ENCODE measurements around the gene LMAN1. TPM values are rescaled to one million over a fixed set of nuclear protein-coding genes. Genes with fewer than 3 reads are reported as not detected.

LMAN1 gene
- total RNA-seq, 2 donors from 2014 or later = 57.4 to 72.5 TPM

DNA sequence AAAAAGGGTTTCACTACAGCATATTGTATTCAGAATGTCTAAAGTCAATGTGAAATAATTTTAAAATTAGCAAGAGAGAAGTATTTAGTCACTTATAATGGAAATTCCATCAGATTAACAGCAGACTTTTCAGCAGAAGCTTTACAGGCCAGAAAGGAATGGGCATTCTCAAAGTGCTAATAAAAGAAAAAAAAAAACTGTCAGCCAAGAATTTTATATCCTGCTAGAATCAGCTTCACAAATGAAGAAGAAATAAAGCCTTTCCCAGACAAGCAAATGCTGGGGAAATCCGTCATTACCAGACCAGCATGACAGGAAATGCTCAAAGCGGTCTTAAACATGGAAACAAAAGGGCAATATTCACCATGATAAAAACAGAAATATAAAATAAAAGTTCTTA, 18.8 kb downstream of the LMAN1 start:
- TF ChIP-seq, protein P1, sequence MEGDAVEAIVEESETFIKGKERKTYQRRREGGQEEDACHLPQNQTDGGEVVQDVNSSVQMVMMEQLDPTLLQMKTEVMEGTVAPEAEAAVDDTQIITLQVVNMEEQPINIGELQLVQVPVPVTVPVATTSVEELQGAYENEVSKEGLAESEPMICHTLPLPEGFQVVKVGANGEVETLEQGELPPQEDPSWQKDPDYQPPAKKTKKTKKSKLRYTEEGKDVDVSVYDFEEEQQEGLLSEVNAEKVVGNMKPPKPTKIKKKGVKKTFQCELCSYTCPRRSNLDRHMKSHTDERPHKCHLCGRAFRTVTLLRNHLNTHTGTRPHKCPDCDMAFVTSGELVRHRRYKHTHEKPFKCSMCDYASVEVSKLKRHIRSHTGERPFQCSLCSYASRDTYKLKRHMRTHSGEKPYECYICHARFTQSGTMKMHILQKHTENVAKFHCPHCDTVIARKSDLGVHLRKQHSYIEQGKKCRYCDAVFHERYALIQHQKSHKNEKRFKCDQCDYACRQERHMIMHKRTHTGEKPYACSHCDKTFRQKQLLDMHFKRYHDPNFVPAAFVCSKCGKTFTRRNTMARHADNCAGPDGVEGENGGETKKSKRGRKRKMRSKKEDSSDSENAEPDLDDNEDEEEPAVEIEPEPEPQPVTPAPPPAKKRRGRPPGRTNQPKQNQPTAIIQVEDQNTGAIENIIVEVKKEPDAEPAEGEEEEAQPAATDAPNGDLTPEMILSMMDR (IDR thresholded peaks at IDR 0.05) = no peak
- H3K27ac ChIP-seq = no peak overlapping the region
- DNase-seq (ENCODE audit: low spot score) (no peak), ATAC-seq (ENCODE audit: insufficient number of reproducible peaks, low FRiP score, low read depth) (no peak)
- H3K4me1 ChIP-seq (ENCODE audit: control insufficient read depth in 1 of 2, low read depth in 2 of 2) = no peaks in the 10 kb centered on the region
- H3K9me3 ChIP-seq = peaks cover 5% of the 10 kb centered on the region
- no peak overlapping the region for H3K4me3 ChIP-seq
- H3K36me3 ChIP-seq = peaks cover 32% of the 10 kb centered on the region
- no peaks in the 10 kb centered on the region for H3K27me3 ChIP-seq (replicated peaks; ENCODE audit: insufficient read depth)

DNA sequence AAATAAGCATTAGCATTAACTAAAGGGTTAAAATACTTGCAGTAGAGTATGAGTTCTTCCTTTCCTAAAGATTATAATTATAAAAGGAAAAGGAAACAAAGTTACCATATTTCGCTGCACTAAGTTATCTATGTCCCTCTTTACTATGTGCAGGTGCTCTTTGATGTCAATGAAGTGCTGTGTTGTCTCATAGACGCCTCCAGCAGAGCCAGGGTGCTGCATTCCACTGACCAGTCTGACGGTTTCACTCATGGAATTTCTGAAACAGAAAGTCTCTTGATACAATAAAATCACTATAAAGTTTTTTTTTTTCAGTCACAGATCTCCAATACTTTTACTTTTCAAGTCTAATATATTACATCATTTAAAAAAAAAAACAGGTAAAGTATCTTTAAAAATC, 26.1 kb downstream of the LMAN1 start:
- H3K36me3 ChIP-seq = peaks cover 39% of the 10 kb centered on the region
- no peak overlapping the region for H3K27ac ChIP-seq

DNA sequence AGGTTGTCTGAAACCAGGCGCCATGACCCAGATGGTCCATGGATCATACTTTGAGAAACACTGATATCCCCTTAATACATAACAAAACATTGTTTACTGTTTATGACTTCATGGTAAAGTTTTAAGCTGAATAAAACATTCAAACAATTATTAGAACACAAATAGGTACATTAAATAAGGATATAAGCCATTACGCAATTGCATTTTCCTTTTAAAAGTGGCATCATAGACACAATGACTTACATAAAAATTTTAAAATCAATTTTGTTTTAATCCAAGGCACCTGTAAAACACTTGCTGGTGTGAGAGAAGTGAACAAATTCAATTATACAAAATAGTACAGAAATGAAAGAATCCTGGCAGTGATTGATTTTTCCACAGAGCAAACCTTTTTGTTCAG, 30.4 kb downstream of the LMAN1 start:
- no peak overlapping the region for H3K4me3 ChIP-seq
- H3K36me3 ChIP-seq = peaks cover 28% of the 10 kb centered on the region

More for the DNA sequence above, 26.1 kb downstream of the LMAN1 start:
- no peaks in the 10 kb centered on the region for H3K9me3 ChIP-seq
- H3K4me1 ChIP-seq (ENCODE audit: control insufficient read depth in 1 of 2, low read depth in 2 of 2) = no peaks in the 10 kb centered on the region
- TF ChIP-seq, protein P1 (IDR thresholded peaks at IDR 0.05) = no peak
- H3K27me3 ChIP-seq (replicated peaks; ENCODE audit: insufficient read depth) = no peaks in the 10 kb centered on the region
- ATAC-seq (ENCODE audit: insufficient number of reproducible peaks, low FRiP score, low read depth) = no peak
- no peak overlapping the region for H3K4me3 ChIP-seq
- DNase-seq (ENCODE audit: low spot score) = no peak

DNA sequence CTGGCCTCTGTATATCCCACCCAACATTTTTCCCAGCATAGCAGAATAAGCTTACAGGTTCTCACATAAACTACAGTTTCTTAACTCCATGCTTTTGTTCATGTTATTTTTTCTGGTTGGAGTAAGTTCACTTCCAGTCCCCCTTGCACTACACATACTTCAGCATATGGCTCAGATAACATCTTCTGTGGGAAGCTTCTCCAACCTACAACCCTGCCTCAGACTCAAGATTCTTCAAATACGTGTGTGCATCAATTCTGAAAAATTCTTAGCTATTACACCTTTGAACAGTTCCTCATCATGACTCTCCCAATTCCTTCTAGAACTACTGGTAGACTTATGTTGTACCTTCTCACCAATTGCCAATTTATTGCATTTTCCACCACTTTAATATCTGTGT, 33.1 kb downstream of the LMAN1 start:
- TF ChIP-seq, protein P1 (IDR thresholded peaks at IDR 0.05) = no peak
- Histone ChIP-seq H3K36me3 (peaks cover 24% of the 10 kb centered on the region), H3K4me1 (ENCODE audit: control insufficient read depth in 1 of 2, low read depth in 2 of 2) (no peaks in the 10 kb centered on the region), H3K27me3 (replicated peaks; ENCODE audit: insufficient read depth) (no peaks in the 10 kb centered on the region), H3K27ac (no peak overlapping the region), H3K9me3 (no peaks in the 10 kb centered on the region), H3K4me3 (no peak overlapping the region)
- ATAC-seq (ENCODE audit: insufficient number of reproducible peaks, low FRiP score, low read depth) (no peak), DNase-seq (ENCODE audit: low spot score) (no peak)

More for the DNA sequence above, 30.4 kb downstream of the LMAN1 start:
- H3K9me3 ChIP-seq = no peaks in the 10 kb centered on the region
- ATAC-seq (ENCODE audit: insufficient number of reproducible peaks, low FRiP score, low read depth) (no peak), DNase-seq (ENCODE audit: low spot score) (no peak)
- H3K27me3 ChIP-seq (replicated peaks; ENCODE audit: insufficient read depth) = no peaks in the 10 kb centered on the region
- H3K4me1 ChIP-seq (ENCODE audit: control insufficient read depth in 1 of 2, low read depth in 2 of 2) = no peaks in the 10 kb centered on the region
- TF ChIP-seq, protein P1 (IDR thresholded peaks at IDR 0.05) = no peak
- H3K27ac ChIP-seq = no peak overlapping the region

DNA sequence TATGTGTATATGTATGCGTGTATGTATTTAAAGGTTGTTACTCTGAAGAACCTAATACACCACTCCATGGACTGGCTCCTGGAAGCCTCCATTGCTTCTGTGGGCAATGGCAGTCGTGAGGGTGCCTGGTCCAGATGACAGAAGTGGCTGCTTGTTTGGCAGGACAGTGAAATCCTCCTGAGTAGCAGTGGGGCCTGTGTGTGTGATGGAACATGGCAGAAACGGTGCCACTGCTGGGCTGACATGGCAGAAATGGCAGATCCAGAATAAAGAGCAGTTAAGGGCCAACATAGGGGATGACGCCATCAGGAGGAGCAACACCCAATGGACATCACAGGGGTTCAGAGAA, 34.5 kb downstream of the LMAN1 start:
- no peaks in the 10 kb centered on the region for H3K27me3 ChIP-seq (replicated peaks; ENCODE audit: insufficient read depth)
- H3K27ac ChIP-seq = no peak overlapping the region
- no peaks in the 10 kb centered on the region for H3K9me3 ChIP-seq
- DNase-seq (ENCODE audit: low spot score) (no peak), ATAC-seq (ENCODE audit: insufficient number of reproducible peaks, low FRiP score, low read depth) (no peak)
- TF ChIP-seq, protein P1 (IDR thresholded peaks at IDR 0.05) = no peak
- H3K36me3 ChIP-seq = peaks cover 21% of the 10 kb centered on the region
- no peak overlapping the region for H3K4me3 ChIP-seq
- H3K4me1 ChIP-seq (ENCODE audit: control insufficient read depth in 1 of 2, low read depth in 2 of 2) = no peaks in the 10 kb centered on the region

All from thoracic aorta (tissue), 2 donors.